Stimulated activated CD8-positive, alpha-beta memory T cell treated with anti-CD3 and anti-CD28 coated beads, Interleukin-15, amount 100 ng/mL, for 48 hours (primary cell): ENCODE measurements around the gene AFAP1L2.
"Not testable (repeated sequence)": the region's sequence is repeated elsewhere in the genome, so short reads cannot be mapped to it uniquely, and the experiment has no call there.

Source experiments
- DNase-seq, 2 donors: peaks; one replicate each; pipeline ENCODE4 v3.0.0-alpha.2; 2020; ENCODE audit warnings: low read depth in 2 of 2

Gene AFAP1L2

DNA sequence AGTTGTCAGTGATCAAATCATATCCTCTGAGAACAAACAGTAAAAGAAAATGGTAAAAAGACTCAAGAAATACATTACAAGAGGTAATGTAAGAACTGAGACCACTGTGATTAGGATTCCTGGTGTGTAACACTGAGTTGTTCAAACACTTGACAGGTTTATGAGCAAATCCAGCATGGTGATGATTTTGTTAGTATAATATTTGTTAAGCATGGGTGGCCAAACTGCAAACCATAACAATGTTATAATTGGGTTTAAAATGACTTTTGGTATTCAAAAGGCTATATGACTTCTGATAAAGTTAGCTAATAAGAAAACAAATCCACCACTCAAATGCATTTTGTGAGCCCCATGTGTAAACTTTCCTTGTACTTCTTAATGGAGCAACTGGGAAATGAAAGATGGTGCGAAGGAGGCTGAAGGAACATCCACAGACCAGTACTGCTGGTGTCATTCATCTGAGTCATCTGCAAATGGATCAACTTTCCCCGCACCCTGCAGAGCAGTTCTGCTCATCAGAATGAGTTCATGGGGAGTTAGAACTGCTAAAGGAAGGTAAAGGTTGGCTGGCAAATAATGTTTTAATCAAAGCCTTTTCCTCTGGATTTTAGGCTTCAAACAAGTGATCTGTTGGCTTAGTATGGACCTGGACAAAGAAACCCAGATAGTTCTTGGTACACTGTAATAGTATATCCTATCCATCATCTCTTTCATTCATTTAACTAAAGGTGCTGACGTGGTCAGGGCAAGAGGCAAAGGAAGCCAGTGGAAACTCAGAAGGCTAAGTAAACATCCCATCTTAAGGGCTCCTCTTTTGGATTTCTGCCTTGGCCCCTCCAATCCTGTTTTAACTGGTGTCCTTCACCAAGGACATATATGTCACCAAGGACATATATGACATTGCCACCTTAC is 45.0 kb downstream of the AFAP1L2 start:
- DNase-seq = no peak

DNA sequence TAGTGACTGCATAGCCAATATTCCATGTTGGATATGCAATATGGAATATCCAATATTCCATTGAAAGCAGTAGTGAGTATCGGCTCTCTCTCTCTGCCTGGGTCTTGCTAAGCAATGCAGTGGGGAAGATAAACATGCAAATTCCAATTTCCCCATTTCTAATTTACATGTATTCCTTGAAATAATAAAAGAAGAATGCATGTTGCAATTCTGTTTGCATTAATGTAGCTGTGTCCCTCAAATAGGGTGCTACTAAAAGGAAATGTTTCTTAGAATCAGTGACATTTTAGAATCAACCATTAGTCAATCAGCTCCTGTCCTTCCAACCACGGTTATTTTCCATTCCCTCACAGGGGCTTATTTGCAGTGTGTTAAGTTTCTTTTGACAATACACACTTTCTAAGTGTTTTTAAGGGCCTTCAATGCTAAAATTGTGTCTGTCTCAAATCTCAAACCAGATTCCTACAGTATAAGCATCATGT is 46.7 kb downstream of the AFAP1L2 start:
- DNase-seq = no peak

DNA sequence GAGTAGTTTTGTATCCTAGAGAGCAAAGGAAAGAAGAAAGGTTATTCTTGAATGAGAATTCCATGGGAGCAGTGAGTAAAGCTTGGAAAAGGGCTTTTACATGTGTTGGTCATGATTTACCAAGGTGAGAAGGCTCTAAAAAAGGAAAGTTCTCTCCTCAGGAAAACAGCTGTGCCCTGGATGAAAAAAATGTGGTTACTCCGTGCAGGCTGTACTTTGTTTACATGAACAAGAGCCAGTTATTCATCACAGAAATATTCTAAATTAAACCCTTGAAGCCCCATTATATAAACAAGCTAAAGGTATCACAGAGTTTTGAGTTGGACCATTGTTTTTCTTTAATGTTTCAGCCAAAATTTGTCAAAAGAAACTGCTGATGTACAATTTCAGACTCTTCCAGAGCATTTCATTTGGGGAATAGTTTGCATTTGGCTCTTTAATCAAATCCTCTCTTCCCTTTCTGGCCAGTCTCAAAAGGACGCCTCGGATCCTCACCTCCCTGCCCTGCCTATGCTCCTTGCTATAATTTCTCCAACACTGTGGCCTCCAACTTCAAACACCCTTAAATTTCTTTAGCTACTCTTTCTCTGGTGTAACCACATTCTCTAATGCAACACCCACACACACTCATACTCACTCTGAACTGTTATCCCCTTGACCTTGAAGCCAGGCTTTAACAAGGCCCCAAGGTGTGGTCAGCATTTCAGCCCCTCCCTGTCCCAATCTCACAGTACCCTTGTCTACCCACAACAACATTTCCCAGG is 47.4 kb downstream of the AFAP1L2 start:
- no peak for DNase-seq

DNA sequence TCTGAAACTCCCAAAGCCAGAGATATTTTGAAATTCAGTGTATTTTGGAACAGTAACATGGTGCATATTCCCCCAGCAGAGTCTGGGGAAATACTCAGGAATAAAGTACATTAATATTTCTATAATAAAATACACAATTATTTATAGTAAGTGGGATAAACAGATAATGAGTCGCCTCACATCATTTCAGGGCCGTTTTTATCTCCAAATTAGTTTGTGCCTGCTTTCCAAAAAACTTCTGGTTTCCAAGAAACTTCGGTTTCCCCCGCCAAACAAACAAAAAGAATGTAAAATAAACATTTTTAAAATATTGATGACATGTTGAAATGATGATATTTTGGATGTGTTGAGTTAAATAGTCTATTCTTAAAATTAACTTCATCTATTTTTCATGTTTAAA is 48.2 kb downstream of the AFAP1L2 start:
- no peak for DNase-seq

DNA sequence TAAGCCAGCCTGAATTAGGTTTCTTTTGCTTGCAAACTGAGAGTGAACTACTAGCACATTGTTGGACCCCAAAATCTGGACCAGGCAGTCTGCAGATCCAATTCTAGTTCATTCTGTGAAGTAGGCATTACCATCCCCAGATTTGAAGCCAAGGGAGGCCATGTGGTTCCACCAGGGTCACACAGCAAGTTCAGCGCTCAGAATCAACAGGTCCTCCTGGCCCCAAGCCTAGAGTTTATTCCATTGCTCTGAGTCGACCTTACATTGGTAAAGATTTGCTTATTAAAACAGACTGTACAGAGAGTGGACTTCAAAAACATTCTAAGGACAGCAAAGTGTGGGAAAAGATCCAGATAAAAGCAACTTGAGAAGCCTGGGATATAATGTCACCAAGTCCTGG is 50.9 kb downstream of the AFAP1L2 start:
- DNase-seq = no peak

DNA sequence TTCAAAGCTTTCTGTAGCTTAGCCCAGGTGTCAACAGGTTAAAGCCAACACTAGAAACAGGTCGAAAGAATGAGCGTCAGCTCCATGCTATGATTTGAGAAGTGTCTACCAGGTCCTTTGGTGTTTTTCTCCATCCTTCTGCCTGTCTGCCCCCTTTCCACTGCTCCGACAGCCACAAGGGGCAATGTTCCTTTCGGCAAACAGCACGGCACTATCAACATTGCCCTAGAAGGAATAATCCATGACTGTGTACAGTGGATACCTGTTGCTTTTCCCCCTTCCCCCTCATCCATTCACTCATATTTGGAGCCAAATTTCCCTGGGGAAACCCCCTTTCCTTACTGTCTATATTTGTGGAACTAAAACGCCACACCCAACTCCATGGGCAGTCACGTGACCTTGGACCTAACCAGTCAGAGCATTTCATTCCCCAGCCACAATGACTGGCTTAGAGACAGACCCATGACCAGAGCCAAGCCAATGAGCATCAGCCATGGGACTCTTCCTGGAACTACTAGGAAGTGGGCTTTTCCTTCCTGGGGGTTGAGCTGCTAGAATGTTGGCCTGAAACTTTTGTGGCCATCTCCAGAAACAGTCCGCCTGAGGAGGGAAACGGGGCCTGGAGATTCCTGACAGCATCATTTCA is 51.5 kb downstream of the AFAP1L2 start:
- DNase-seq = no peak

DNA sequence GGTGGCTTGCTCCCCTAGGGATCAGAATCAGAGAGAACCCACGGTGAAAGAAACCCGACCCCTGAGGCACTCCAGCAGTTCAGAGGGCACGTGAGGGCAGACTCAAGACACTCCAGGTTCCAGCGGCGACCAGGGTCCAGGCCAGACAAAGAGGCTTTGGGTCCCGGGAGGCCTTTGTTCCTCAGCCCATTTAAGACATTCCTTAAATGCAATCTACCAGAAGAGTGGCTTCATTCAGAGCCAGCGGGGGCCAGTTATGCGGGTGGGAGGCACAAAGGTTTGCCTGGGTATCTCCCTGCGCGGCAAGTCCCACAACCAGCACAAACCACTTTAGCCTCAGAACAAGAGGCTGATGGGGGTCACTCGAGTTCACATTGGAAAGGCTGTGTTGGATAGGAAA is 53.6 kb downstream of the AFAP1L2 start:
- no peak for DNase-seq

DNA sequence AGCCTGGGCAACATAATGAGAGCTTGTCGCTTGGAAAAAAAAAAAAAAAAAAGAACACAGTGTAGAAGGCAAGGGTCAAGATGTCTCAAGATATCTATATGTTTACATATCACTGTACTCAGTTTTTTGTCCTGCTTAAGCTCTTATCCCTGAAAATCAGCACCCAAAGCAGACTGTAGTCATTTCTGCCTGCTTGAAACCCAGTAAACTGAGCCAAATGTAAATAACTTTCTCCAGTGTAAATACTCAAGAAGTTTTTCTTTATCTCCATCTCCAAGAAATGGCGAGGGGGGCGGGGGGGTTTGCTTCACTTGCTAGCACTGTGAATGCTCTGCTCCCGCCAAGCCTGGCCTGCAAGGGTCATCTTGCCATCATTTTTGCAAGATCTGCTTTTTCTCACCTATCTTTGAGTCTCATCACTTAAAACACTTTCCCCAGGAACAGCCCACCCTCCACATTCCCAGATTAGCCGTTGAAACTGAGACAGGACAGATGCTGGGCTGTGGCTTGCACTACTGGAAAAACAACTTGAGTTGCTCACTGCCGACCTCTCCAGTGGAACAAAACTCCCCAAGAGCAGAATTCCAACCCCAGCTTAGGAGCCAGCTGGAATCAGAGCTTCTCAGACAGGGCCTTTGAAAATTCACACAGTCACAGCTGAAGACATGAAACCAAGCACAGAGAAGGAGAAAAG is 54.6 kb downstream of the AFAP1L2 start:
- no peak for DNase-seq

DNA sequence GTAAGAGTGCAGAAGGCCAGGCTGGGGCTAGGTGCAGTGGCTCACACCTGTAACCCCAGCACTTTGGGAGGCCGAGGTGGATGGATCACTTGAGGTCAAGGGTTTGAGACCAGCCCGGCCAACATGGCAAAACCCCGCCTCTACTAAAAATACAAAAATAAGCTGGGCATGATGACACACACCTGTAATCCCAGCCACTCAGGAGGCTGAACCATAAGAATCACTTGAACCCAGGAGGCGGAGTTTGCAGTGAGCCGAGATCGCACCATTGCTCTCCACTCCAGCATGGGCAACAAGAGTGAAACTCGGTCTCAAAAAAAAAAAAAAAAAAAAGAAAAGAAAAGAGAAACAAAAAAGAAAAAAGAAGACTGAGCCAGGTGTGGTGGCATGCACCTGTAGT is 55.2 kb downstream of the AFAP1L2 start:
- DNase-seq = not testable (repeated sequence)

DNA sequence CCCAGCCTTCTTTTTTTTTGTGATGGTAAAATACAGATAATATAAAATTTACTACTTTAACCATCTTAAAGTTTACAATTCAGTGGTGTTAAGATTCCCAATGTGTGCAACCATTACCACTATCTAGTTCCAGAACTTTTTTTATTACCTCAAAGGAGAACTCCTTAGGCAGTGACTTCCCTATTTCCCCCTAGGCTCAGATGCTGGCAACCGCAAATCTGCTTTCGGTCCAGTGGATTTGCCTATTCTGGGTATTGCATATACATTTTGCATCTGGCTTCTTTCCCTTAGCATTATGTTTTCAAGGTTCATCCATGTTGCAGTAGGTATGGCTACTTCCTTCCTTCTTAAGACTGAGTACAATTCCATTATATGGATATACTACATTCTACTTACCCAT is 56.5 kb downstream of the AFAP1L2 start:
- DNase-seq = no peak

DNA sequence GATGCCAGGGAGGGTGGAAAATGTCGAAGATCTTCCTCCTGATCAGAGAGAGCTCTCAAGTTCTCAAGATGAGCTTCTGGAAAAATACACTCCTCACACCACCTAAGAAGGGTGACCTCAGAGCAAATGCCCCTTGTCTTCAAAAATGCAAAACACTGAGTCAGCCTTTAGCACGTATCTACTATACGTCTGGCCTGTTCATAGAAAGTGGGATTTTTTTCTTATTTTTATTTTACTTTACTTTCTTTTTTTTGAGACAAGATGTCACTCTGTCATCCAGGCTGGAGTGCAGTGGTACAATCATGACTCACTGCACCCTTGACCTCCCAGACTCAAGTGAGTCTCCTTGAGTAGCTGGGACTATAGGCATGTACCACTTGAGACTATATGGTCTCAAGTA is 57.1 kb downstream of the AFAP1L2 start:
- no peak for DNase-seq

DNA sequence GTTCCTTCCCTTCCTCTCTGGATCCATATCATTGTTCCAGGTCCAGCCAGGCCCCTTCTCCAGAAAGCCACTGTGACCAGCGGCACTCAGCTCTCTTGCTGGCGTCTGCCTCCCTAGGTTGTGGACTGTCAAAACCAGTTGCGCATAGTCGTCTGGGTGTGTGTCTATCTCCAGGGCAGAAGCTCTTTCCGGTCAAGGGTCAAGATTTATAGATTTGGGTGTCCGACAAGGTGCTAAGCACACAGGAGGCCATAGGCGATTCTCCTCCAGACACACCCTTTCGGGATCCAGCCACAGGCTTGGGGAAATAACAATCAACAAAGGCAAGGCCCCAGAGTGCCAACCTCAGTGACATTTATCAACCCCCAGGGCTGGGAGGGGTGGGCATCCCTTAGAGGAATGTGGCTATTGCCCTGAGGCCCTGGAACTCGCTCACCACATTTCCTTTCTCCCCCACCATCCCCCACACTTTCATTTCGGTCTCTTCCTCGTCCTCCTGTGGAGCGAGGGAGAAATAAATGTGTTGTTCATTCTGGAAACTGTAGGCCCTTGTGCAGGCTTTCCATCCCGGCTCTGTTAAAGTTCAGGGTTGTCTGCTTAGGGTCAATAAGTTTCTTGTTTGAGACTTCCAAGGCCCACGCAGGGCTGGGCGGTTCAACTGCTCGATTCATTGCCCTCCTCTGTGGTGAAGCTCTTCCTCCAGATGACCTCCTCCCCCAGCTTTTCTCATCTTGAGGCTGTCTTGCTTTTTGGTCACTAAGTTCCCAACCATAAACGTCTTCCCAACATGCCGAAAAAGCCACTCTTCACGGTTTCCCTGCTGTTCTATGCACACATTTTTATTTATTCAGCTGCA is 57.9 kb downstream of the AFAP1L2 start:
- no peak for DNase-seq

DNA sequence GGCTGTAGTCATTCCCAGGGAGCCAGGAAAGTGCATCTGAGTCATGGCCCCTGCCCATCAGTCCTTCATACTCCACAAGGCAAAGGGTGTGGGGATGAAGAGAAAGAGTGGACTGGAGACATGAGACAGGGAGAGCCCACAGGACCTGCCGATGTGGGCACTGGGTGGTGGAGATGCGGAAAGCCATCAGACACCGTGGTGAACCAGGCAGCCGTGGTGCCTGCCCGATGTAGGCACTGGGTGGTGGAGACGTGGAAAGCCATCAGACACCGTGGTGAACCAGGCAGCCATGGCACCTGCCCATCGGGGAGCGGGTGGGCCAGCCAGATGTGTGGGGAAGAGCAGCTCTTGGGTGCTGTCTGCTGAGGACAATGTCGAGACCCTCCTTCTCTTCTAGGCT is 58.6 kb downstream of the AFAP1L2 start:
- no peak for DNase-seq

DNA sequence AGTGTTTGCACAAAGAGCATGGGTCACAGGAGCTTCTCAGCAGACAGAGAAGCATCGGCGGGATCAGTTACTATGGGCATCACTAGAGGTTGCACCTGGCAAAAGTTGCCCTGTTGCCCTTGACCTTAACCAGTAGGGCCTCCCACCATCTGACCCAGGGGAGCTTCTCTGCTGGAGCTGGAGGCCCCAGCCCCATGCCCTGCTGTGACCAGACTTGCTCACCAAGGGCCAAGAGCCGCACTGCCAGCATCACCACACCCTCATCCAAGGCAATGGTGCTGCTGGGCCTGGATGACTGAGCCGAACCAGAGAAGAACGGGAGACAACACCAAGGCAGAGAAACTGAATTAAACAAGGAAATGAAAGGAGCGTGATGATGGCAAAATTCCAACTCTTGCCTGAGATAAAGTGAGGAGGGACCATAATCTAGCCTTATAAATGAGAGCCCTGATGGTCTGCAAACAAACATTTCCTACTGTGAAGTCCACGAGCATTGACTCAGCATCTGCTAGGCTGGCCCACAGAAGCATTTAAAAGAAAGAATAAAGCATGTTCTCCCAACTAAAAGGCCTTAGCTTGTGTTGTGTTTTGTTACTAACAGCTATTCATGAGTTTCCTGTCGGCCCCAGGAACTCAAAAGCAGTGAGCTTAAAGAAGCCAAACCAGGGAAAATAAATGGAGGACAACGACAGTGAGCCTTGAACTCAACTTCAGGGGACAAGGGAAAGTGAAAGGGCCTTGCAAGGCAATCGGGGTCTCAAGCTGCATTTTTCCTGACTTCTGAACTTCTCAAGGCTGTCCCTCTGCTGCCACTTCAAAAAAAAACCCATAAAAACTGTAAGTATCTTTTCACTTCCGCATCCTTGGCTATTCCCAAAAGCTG is 60.4 kb downstream of the AFAP1L2 start:
- DNase-seq = no peak

DNA sequence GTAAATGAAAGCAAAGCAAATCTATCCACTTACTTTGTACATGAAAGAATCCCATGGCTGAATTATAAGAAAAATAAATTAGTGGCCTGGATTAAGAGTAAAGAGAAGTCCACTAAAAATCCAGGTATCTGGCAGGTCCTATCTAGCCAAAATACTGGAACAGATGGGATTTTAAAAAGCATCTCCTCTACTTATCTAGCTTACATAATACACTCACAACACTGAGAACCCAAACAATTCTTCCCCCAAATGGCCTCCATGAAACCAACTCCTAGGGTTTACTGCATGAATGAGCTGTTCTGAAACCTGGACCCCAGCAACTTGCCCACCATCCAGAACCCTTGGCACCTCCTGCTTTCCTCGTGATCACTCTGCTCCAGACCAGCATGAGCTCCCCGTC is 61.3 kb downstream of the AFAP1L2 start:
- no peak for DNase-seq

DNA sequence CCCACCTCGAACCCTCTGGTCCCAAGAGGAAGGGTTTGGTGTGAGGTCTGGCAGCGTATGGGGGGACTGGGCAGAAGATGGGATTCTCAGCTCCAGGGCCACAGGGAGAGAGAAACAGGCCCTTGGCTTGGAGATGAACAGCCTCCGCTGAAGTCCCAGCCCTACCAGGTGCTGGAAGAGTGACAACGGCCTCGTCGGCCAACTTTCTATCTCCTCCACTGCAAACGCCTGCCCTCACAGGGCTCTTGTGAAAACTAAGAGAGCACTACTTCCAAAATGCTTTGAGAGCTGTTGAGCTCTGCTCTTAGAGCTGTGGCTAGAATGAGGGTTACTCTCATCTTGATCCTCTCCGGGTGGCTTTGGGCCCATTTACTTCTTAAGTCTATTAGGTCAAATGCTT is 63.5 kb downstream of the AFAP1L2 start:
- DNase-seq = no peak

DNA sequence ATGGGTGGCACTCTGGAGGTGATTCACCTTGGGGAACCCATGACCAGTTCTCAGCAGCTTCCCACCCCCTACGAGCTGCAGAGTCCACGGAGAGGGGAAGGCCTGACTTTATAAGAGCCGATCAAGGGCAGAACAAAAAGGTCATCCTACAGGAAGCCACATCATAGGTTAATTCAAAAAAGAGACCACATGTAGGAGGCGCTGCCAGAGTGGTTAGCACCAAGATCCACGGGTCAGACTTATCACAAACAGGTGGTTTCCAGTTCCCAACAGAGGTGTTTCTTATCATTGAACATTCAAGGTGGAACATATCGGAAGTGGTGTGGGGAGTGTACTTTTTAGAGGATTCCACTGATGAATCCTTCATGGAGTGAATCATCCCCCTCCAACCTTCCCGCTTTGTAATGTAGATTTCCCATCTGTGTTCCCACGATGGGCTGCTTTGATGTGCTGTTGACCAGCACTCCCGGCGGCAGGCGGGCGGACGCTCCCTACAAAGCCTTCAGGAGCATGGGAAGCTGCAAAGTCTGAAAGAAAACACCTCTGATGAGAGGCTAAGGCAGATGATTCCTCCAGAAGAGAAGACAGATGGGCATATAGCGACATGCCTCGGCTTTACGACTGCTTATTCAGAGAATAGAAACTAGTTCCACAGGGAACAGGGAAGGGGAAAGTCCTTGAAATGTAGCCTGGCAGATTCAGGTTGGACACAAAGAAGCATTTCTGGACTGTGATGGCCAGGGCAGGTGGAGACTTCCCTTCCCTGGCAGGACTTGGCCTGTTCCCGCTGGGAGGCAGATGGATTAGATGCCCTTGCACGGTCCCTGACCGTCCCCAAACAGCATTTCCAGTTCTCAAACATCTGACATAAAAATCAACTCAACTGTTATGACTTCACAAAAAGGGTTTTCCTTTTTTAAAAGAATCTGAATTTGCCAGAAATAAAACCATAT is 66.5 kb downstream of the AFAP1L2 start:
- peak; percentile 12 to 74 for DNase-seq

DNA sequence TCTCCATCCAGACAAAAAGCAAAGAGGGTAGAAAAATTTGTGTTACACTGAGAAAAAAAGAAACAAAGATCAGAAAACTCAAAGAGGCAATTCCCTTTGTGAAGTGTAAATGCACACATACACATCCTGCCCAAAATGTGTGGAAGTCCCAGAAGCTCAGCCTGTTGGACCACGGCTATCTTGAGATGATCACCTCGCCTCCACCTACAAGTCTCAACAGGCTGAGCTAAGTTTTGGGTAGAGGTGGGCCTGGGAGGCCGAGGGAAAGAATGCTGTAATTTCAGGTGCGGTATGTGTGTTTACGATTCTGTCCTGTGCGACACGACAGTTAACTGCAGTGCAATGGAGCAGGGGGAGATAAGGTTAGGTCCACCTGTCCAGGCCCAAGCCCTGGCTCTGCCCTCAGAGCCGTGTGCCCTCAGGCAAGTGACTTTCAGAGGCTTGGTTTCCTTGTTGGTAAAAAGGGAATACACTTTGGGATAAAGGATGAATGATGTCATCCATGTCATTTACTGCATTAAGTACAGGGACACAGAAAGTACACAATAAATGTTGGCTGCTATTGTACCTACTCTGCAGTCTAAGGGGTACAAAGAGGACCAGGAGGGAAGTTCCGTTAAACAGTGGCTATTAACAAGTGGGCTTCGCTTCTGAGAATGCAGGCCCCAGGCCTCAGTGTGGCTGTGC is 67.3 kb downstream of the AFAP1L2 start:
- no peak for DNase-seq
